Stimulated activated CD4-positive, alpha-beta T cell treated with anti-CD3 and anti-CD28 coated beads, Interleukin-1b, Interleukin-23, amount 100 ng/mL, for 1 hour (primary cell): ENCODE measurements around the gene SEPHS2.
A peak's percentile ranks its signal among the peaks of the same experiment; 100 is the strongest.

Source experiments
- DNase-seq, 2 donors: peaks; one replicate each; pipeline ENCODE4 v3.0.0-alpha.2; 2020; ENCODE audit warnings: low read depth in 2 of 2

Gene SEPHS2

GRCh38 chr16:30429678-30430427, 15.8 kb downstream of the SEPHS2 start, which contains the start of gene DCTPP1:
Gene DCTPP1 (minus strand): TSS chr16:30430030. CDS start chr16:30429980, 50 bp downstream.
- peak; percentile 89 to 93 for DNase-seq

GRCh38 chr16:30429418-30429677, 16.3 kb downstream of the SEPHS2 start:
- DNase-seq: no peak

GRCh38 chr16:30428055-30428454, 17.6 kb downstream of the SEPHS2 start:
- DNase-seq: no peak

- DNase-seq: no peak
These were observed 24.7 kb downstream of the SEPHS2 start for GRCh38 chr16:30421010-30421409.

- no peak for DNase-seq
These were observed 27.1 kb downstream of the SEPHS2 start for GRCh38 chr16:30418350-30419181.

- peak; percentile 64 to 75 for DNase-seq
These were observed 27.9 kb downstream of the SEPHS2 start for GRCh38 chr16:30417529-30418349.

- DNase-seq: no peak
These were observed 28.8 kb downstream of the SEPHS2 start for GRCh38 chr16:30416624-30417528.

GRCh38 chr16:30416047-30416603, 29.5 kb downstream of the SEPHS2 start:
- DNase-seq: no peak

GRCh38 chr16:30414159-30414558, 31.5 kb downstream of the SEPHS2 start:
- DNase-seq: no peak

GRCh38 chr16:30413112-30413806, 32.4 kb downstream of the SEPHS2 start:
- DNase-seq: no peak

GRCh38 chr16:30409125-30410060, 36.3 kb downstream of the SEPHS2 start:
- DNase-seq: peak; percentile 87 to 93

GRCh38 chr16:30407804-30408534, 37.7 kb downstream of the SEPHS2 start:
- no peak for DNase-seq

- peak; percentile 75 to 92 for DNase-seq
These were observed 38.4 kb downstream of the SEPHS2 start, which contains the start of gene ZNF771 for GRCh38 chr16:30407102-30407803. Gene ZNF771 (plus strand): TSS chr16:30407606. CDS start chr16:30408054, 448 bp downstream.

- no peak for DNase-seq
These were observed 38.9 kb downstream of the SEPHS2 start for GRCh38 chr16:30406795-30407101.

- DNase-seq: no peak
These were observed 43.8 kb downstream of the SEPHS2 start for GRCh38 chr16:30401768-30402425.

- DNase-seq: no peak
These were observed 46.1 kb downstream of the SEPHS2 start for GRCh38 chr16:30399435-30400186.
